T-helper 22 cell (primary cell): ENCODE measurements around the gene RGL1.

Experiments used
- DNase-seq: peaks from one replicate; pipeline ENCODE4 v3.0.0-alpha.2; 2020; ENCODE audit warnings: low read depth

The RGL1 gene

DNA sequence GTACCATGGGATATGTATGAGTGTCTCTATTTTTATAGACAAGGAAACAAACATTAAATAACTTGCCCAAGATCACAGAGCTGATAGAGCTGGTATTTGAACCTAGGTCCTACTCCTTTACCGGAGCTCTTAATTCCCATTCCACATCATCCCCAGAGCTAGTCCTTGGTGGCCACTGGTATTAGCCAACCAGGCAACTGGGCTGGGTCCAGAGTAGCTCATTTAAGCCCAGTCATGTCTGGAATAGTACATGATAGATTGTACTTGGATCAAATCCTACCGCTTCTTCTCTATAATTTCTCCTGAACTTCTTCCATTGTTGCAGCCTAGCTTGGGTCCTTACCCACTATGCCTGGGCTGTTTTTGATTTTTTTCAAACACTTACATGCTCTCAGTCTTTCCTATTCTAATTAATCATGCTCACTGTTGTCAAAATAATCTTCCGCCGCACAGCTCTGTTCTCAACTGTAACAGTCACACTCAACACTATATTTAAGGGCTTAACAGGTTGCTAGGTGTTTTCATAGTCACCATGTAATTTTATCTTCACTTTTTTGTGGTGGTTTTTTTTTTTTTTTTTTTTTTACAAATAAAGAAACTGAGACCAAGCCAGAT is 152.4 kb downstream of the RGL1 start:
- no peak for DNase-seq

DNA sequence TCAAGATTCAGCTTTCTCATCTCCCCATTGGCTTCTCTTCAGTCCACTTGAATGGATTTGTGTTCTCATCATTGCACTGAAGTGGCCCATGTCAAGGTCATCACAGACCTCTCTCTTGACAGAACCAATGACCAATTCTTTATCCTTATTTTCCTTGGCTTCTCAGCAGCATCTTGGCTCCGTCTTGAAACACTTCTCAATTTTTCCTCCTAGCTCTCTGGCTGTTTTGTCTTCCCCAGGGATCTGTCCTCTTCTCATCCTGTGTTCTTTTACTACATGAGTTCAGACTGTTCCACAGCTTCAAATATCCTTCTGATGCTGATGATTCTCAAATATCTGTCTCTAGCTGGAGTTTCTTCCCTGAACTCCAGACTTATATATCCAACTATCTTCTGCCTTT is 154.0 kb downstream of the RGL1 start:
- DNase-seq: no peak

DNA sequence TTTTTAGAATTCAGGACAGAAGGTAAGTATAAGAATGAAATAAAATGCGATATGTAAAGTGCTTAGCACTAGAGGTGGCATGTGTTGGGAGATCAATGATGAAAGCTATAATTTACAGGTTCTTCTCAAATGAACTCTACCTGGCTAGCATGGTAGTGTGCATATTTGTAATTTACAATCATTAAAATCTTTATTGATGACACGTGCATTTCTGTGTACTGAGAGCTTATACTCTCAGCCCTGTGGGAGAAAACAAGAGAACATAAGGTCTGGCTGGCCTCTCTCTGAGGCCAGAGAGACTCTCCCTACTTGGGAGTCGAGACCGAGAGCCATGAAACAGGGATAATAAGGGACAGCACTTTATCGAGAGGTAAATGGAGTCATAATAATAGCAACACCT is 156.2 kb downstream of the RGL1 start:
- DNase-seq: no peak

DNA sequence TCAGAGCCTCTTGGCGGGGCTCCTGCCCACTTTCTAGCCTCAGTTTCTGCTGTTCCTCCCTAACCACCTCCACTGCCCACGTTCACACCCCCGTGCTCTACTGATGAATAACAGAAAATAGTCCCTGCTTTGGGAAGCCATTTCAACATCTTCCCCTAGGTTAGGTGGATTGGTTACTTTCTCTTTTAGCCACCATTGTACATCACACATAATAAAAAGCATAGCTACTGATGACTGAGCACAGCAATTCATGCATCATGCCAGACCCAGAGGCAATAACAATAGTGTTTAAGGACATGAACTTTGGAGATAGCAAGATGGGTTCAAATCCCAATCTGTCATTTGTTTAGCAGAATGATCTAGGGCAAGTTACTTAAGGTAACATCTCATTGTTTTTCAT is 158.0 kb downstream of the RGL1 start:
- no peak for DNase-seq

DNA sequence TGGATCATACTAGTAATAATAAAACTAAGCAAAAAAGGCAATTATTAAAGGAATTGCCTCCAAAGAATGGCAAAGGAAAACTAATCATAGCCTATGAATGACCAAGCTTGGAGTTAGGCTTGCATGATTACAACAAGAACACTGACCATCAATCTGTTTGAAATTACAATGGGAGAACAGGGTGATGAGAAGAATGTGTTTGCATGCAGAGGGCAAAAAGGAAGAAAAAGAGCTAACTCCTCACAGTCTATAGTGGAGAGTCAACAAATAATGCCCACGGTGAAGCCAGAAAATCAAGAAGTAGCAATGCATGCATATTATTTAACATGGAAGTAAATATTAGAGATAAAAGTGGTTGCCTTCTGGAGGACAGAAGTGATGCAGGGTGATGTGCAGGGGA is 160.8 kb downstream of the RGL1 start:
- no peak for DNase-seq

DNA sequence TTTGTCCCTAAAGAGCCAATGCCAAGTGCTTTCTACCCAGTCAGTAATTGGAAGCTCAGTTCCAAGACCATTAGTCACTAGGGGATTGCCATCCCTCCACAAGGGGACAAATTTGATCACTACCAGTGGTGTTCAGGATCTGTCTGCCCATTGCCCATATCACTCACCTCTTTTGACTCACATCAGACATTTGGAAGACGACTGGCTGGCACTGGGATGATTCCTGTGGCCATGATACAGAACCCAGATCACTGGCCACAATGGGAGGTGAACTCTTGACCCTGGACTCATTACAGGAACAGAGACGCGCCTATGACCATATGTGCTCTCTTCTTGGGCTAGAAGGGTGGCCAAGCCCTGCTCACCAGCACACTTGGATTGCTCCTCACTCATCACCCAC is 161.6 kb downstream of the RGL1 start:
- DNase-seq: no peak

DNA sequence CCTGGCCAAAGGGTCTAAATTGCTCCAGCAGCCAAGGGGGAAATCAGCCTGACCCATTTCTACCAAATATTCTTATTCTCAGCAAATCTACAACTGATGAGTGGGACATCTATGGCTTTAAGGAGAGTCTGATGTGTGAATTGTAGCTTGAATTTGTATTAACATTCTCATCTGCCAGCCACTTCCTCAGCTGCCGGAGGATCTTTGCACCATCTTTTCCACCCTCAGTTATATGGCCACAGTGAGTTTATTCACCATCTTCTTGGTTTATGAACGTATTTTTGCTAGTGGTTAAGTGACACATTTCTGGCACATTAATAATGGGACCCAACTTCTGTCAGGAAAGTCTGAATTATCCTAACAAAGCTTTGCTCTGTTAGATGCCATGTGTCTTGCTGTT is 163.0 kb downstream of the RGL1 start:
- DNase-seq: no peak

DNA sequence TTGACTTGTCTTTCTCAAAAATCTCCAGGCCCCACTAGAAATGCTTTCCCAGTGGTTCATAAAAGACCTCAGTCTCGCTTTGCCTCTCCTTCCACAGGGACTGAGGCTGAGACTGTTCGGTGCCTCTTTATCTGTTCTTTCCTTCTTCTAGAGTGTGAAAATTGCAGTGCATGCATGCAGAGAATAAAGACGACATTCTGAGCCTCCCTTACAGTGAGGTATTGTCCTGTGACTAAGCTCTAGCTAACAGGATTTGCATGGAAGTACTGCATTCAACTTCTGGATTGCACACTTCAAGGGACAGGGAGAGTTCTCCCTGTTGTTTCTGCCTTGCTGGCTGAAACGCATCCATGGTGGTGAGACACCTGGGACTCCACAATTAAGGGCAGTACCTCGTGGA is 163.5 kb downstream of the RGL1 start:
- no peak for DNase-seq

DNA sequence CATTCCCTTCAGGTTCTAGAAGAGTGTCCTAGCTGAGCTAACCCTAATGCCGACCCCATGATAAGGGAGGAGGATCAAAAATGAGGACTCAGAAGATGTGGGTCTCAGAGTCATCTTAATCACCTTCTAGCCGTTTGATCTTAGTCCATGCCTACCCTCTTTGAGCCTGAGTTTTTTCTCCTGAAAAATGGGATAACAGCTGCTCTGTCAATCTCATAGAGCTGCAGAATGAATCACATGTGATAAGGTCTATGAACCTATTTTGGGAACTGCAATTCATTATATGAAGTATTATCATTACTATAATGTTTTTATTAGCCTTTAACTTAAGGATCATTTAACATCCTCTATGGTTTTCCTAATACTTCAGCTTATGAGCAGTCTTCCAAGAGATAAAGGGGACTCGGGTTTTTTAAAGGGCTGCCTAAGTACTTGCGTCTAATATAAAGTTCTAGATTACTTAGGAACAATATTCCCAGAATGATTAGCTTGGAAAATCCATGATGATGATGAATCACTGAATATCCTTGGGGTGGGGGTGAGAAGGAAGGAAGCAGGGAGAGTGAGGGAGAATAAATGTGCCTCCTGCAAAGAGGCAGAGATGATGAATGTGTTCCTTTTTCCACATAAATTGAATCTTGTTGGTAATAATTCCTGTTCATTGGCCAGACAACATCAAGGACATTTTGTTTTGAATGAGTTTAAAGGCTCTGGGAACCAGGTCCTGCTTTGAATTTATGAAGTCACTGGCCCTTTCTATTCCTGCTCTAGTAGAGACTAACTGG is 165.8 kb downstream of the RGL1 start:
- DNase-seq: no peak

DNA sequence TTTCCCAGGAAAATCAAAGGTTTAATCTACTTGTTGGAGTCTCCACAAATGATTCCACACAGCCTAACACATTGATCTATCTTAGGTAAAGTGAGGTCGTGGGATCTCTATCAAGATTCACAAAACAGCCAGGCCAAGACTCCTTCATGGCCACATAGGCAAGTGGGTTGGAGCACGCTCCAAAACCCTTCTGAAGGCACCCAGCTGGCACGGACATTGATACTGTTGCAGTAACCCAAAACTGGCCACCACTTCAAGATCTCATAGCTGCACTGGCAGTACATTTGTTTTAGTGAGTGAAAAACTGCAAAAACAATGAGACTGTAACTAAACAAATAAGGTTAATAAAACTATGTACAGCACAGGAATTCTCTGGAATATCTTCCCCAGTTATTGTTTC is 170.7 kb downstream of the RGL1 start:
- no peak for DNase-seq

DNA sequence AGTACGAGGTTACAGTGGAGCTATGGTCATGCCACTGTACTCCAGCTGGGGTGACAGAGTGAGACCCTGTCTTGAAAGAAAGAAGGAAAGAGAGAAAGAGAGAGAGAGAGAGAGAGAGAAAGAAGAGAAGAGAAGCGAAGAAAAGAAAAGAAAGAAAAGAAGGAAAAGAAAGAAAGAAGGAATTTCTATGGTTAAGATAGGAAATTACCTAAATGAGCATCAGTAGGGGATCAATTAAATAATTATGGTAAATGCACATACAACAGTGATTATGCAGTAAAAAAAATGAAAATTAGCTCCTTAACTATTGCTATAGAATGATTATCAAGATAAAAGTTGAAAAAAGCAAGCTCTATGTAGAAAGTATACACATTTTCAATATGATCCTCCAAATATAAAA is 172.8 kb downstream of the RGL1 start:
- DNase-seq: no peak
